Activated gamma-delta T cell (primary cell): ENCODE measurements around the gene SEMA6B.

Experiments used
- DNase-seq: peaks from one replicate; lab custom pipeline; 2025; lab: John Stamatoyannopoulos, UW

The SEMA6B gene

GRCh38 chr19:4494691-4495064 is 64.8 kb downstream of the SEMA6B start:
- DNase-seq = no peak

- no peak for DNase-seq
Observed at GRCh38 chr19:4493929-4494690, 65.4 kb downstream of the SEMA6B start.

GRCh38 chr19:4493104-4493928 is 66.2 kb downstream of the SEMA6B start:
- no peak for DNase-seq
